HG02588 (cell line): ENCODE results near the gene MYBBP1A.

Source experiments
- ATAC-seq: cut with Tn5 transposase; IDR thresholded peaks from one replicate; pipeline ENCODE4 v1.9.1; 2021; ENCODE audit warnings: mild to moderate bottlenecking, moderate library complexity; ENCODE audit not compliant: unreplicated experiment

MYBBP1A gene

GRCh38 chr17:4574448-4575045 lies 19.4 kb upstream of the MYBBP1A start:
- no peak for ATAC-seq

GRCh38 chr17:4573669-4574068 lies 18.5 kb upstream of the MYBBP1A start:
- ATAC-seq, result no peak

- ATAC-seq, result no peak
Observed at GRCh38 chr17:4573115-4573514, 17.9 kb upstream of the MYBBP1A start.

GRCh38 chr17:4572131-4572530 lies 16.9 kb upstream of the MYBBP1A start:
- ATAC-seq, result no peak

GRCh38 chr17:4569591-4569990 lies 14.4 kb upstream of the MYBBP1A start:
- no peak for ATAC-seq

- ATAC-seq, result no peak
Observed at GRCh38 chr17:4566785-4567184, 11.6 kb upstream of the MYBBP1A start.

GRCh38 chr17:4565209-4566141 lies 10.3 kb upstream of the MYBBP1A start:
- ATAC-seq, result no peak

GRCh38 chr17:4562015-4562969 lies 7.1 kb upstream of the MYBBP1A start:
- ATAC-seq, result no peak

- no peak for ATAC-seq
Observed at GRCh38 chr17:4560837-4561256, 5.7 kb upstream of the MYBBP1A start.

GRCh38 chr17:4560421-4560820 lies 5.2 kb upstream of the MYBBP1A start, which contains the start of gene GGT6:
Gene GGT6, minus strand, starts transcription at chr17:4560577. Its CDS starts 56 bp downstream, at chr17:4560521.
- no peak for ATAC-seq

- no peak for ATAC-seq
Observed at GRCh38 chr17:4559966-4560365, 4.8 kb upstream of the MYBBP1A start.

- no peak for ATAC-seq
Observed at GRCh38 chr17:4559139-4559791, 4.1 kb upstream of the MYBBP1A start.

- ATAC-seq, result no peak
Observed at GRCh38 chr17:4558347-4558971, 3.3 kb upstream of the MYBBP1A start.

- no peak for ATAC-seq
Observed at GRCh38 chr17:4557626-4558346, 2.6 kb upstream of the MYBBP1A start.

- no peak for ATAC-seq
Observed at GRCh38 chr17:4556996-4557395, 1.8 kb upstream of the MYBBP1A start.

GRCh38 chr17:4555873-4556759 lies 932 bp upstream of the MYBBP1A start:
- ATAC-seq, result no peak

- ATAC-seq, result no peak
Observed at GRCh38 chr17:4554441-4554996, 665 bp downstream of the MYBBP1A start.

GRCh38 chr17:4553669-4554068 lies 1.5 kb downstream of the MYBBP1A start:
- ATAC-seq, result no peak
